ENCODE measurements around the gene WDR82. TPM values are rescaled to one million over a fixed set of nuclear protein-coding genes. Genes with fewer than 3 reads are reported as not detected.

The WDR82 gene
- total RNA-seq, 1 donor from 2014 or later = 39.0 TPM

DNA sequence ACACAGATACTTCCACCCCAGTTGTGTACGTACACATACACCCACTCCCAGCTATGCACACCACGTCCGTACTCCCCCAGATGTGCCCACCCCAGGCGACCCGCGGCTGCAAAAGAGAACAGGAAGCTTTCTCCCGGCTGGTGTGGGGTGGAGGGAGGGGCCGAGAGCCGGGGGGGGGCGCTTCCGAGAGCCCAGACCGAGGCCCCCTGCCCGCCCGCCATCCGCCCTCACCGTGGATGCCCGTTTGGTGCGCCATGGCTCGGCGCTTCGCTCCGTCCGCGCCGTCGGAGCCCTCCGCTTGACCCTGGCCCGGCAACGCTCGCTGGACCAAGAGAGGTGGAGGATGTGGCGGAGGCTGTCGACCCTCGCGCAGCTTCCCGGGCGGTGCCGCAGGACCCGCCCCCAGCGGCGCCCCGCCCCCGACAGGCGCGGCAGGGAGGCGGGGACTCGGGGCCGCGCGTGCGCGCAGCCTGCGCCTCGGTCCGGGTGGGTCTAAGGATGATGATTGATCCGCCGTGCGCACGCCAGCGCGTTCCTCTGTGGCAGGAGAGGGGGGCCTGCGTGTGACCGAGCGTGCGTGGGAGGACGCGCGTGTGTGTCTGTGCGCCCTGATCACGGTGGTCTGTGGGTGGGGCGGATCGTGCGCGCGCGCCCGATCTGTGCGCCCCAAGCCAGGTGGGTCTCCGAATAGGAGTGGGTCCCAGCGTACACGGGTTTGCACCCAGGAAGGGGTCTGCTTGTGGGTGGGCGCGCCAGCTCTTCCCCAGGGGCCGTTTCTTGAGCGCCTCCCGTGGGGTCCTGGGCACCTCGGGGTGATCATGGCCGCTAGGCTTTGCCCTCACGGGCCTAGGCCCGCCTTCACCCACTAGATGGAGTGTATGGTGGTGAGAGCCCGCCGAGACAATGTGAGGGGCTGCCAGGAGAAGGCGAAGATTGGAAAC, 39.4 kb downstream of the WDR82 start, which contains the start of gene TWF2:
Gene TWF2, minus strand, starts transcription at position 398 of the 941 bp plus-strand sequence. Its CDS starts 142 bp downstream, at position 256.
- peak; percentile 87 for DNase-seq (ENCODE audit: low spot score)

- DNase-seq (ENCODE audit: low spot score) = no peak
These were observed 40.2 kb downstream of the WDR82 start for GRCh38 chr3:52238193-52238760.

DNA sequence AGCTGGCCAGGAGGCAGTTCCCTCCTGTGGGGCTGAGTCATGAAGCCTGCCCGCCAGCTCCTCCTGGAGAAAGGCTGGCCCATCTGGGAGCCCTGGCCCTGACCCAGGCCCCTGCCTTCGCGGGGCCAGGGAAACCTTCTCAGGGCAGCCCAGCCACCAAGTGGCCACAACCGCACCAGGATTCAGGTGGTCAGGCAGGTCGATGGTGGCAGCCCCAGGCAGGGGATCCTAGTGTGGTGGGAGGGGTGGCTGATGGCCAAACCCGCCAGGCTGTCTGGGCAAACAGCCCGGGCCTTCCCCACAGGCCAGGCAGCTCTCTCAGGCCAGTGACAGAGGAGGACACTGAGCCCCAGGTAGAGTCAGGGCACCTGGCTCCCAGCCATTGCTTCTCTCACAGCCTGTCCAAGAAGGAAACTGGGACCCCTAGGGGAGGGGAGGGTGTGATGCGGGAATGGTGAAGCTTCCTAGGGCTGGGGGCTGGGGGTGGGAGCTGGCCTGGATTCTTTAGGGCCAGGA, 40.7 kb downstream of the WDR82 start:
- peak; percentile 85 for DNase-seq (ENCODE audit: low spot score)

DNA sequence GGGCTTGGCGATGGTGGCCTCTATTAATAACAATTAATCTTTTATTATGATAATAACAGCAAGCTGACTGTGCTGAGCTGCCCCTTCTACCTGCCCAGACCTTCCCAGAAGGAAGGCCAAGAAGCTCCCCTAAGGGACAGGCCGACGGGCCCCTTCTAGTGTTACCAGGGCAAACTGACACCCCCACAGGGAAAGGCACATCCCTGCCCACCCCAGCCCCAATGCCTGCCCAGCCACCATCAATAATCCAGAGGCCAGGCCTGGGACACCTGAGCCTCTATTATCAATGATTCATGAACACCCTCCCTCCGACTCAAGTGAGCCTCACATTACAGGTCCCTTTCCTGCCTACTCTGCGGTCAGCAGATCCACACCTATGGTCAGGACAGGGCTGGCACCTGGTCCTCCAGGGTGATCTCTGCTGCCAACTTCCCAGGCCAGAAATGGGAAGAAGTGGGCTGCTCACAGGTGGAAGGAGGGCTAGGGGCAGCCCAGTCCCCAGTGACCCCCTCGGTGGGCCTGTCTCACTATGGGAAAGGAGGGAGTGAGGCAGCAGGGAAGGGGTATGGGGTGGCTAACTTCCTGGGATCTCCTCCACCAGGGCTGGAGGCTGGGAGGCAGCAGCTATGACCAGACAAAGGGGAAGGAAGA, 41.3 kb downstream of the WDR82 start:
- DNase-seq (ENCODE audit: low spot score) = no peak

DNA sequence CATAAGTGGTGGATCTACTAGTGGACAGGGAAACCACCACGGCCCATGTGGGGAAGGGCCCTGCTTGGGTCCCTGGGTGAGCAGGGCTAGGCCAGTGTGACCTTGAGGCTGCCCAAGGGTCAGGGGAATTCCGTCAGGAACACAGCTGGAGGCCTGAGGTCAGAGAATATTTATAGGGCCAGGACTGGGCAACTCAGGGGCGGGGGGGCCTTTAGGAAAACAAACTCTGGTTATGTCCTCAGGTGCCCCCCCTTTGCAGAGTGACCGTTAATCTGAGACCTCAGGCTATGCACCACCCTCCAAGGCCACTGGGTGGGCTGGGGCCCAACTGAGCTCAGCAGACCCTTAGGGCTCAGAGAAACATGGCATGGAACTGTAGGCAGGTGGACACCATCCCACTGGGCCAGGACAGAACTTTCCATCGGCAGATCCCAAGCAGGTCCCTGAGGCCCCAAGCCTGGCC, 42.0 kb downstream of the WDR82 start:
- DNase-seq (ENCODE audit: low spot score) = no peak

- no peak for DNase-seq (ENCODE audit: low spot score)
These were observed 43.7 kb downstream of the WDR82 start for GRCh38 chr3:52234516-52235447.

DNA sequence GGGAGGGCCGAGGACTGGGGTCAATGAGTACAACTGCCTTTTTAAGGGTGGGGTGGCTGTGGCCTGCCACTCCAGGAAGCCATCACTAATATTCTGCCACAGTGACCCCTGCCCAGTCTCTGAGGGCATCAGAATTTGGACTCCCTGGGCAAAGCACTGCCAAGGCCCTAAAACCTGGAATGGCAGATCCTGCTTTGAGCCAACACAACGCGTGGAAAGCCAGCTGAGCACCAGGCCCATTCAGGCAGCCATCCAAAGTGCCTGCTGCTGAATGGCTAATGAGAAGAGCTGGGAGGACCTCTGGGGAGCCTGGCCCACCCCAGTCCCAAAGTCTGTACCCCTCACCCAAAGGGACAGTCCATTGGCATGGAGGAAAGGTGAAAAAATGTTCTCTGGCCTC, 44.5 kb downstream of the WDR82 start:
- DNase-seq (ENCODE audit: low spot score) = no peak

GRCh38 chr3:52233108-52233591, 45.3 kb downstream of the WDR82 start:
- DNase-seq (ENCODE audit: low spot score) = no peak

DNA sequence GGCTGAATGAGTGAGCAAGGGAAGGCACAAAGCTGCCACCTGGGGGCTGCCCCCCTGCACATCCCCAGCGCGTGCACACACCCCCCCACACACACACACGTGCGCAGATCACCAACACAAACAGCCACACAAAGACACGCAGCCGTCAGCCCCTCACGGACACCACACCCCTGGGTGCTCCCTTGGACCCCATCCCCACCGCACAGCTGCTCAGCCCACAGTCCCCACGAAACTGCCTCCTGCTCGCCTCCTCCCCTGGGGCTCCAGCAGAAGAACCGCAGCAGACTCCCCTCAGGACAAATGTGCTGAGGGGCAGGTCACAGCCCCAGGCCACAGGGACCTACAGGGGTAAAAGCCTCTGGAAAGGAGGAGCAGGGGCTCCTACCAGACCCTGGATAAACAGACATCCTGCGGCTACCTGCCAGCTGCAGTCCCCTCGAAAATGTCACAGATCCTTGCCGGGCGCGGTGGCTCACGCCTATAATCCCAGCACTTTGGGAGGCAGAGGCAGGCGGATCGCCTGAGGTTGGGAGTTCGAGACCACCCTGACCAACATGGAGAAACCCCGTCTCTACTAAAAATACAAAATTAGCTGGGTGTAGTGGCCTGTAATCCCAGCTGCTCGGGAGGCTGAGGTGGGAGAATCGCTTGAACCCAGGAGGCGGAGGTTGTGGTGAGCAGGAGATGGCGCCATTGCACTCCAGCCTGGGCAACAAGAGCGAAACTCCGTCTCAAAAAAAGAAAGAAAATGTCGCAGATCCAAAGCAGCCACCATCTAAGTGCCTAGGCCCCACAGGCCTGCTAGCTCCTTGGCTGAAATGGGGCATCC, 46.0 kb downstream of the WDR82 start:
- DNase-seq (ENCODE audit: low spot score) = no peak

GRCh38 chr3:52231502-52232278, 46.8 kb downstream of the WDR82 start:
- DNase-seq (ENCODE audit: low spot score) = no peak

DNA sequence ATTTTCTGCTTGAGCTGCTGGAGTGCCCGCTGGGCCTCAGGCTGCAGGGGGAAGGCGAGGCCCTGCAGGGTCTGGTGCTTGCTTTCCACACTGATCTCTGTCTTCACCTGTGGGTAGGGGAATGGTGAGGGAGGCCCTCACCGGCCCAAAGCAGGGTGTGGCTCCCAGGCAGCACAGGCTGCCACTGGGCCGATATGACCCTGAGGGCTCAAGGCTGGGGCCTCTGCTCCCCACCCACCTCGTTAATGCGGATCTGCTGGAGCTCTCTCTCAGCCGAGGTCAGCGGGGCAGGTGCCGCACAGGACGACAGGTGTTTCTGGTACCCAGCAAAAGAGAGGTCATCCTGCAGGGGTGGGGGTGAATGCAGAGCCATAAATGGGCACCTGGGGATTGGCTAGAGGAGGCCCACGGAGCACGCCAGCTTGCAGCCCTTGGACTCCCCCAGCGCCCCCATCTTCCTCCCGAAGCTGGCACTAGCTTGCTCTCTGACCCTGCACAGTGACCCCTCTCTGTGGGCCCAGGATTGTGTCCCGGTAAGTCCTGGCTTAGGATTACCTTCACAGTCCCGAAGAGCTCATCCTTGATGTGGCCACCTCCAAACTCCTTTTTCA, 47.5 kb downstream of the WDR82 start:
- DNase-seq (ENCODE audit: low spot score) = no peak

- DNase-seq (ENCODE audit: low spot score) = no peak
These were observed 48.0 kb downstream of the WDR82 start for GRCh38 chr3:52230461-52230860.

DNA sequence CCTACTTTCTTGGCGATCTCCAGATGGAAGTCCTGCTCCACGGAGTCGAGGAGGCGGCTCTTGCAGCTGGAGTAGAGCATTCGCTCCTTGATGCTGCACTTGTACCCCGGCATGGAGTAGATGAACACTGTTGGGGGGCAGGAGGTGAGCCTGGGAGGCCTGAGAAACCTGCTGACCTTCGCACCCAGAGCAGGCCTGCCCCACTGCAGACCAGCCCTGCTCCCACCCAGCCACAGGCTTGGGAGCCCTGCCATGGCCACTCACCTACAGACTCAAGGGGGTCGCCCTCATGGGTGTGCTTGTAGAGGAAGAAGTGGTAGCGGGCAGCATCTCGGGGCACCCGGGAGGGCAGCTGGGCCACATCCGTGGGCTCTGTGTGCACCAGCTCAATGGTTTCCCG, 48.8 kb downstream of the WDR82 start:
- no peak for DNase-seq (ENCODE audit: low spot score)

DNA sequence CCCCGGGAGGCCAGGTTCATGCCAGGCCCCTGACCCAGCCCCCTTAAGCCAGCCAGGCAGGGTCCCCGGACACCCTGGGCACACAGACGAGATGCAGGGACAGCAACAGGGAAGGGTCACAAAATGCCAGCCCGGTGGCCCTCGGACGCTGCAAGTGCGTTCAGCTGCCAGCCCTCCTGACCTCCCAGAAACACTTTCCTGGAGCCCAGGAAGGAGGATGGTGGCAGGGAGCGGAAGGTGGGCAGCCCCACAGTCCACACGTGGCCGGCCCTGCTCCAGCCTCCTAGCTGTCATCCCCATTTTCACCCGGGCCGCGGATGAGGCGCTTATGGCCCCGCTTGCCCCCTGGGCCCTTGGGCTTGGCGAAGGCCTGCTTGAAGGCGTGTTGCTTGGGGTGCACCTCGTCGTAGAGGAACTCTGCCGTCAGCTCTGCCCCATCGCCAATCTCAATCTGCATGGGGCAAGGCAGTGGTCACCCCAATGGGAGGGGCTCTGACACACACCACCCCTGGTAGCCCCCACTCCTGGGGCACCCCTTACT, 49.6 kb downstream of the WDR82 start:
- no peak for DNase-seq (ENCODE audit: low spot score)

- DNase-seq (ENCODE audit: low spot score) = no peak
These were observed 50.2 kb downstream of the WDR82 start for GRCh38 chr3:52228266-52228665.

DNA sequence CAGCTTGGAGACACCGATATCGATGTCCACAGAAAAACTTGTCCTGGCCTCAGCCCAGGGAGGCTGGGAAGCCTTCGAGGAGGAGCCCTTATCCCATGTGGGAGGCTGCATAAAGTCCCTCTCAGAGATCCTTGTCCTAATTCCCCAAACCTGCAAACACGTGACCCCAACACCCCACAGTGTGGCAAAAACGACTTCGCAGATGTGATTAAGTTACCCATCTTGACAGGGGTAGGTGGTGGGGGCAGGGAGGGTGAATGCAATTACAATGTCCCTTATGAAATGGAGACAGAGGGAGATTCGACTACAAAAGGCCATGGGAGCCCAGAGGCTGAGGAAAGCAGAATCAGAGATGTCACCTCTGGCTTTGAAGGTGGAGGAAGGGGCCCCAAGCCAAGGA, 50.7 kb downstream of the WDR82 start:
- DNase-seq (ENCODE audit: low spot score) = no peak

- DNase-seq (ENCODE audit: low spot score) = no peak
These were observed 51.3 kb downstream of the WDR82 start for GRCh38 chr3:52227117-52227516.

DNA sequence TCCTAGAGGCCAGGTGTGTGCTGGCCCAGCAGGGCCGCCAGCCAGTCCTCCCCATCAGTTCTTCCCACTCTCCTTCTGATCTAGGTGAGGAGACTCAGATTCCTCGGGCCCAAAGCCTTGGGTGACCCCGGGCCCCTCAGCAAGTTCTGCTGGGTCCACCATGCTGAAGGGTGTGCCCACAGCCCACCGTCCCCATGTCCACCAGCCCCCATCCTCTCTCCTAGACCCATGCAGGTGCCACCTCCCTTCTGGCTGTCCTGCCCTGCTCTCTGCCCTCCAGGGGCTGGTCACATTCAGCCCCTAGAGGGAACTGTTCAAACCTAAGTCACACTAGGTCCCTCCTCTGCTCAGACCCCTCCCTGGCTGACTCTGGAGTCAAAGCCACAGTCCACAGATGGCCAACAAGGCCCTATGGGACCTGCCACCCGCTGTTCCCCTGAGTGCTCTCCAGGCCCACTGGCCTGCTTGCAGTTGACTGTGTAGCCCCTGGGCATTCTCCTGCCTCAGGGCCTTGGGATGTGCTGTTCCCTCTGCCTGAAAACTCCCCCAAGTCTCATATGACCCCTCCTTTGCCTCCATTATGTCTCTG, 52.1 kb downstream of the WDR82 start:
- DNase-seq (ENCODE audit: low spot score) = no peak

All from umbilical cord (tissue), 2 donors.